Embryonic facial prominence (tissue), 1 donor: ENCODE measurements around the gene CYTH2.

ENCODE experiments used
- DNase-seq: peaks from one replicate; pipeline ENCODE4 v3.0.0-alpha.2; 2016; ENCODE audit errors: extremely low spot score

Gene CYTH2

GRCh38 chr19:48495396-48495795 is 26.2 kb downstream of the CYTH2 start:
- DNase-seq = no peak

- no peak for DNase-seq
These were observed 28.0 kb downstream of the CYTH2 start for GRCh38 chr19:48496959-48497727.

GRCh38 chr19:48497728-48498594 is 28.8 kb downstream of the CYTH2 start:
- no peak for DNase-seq

- no peak for DNase-seq
These were observed 29.6 kb downstream of the CYTH2 start for GRCh38 chr19:48498595-48499311.

- no peak for DNase-seq
These were observed 30.3 kb downstream of the CYTH2 start for GRCh38 chr19:48499316-48500090.

DNA sequence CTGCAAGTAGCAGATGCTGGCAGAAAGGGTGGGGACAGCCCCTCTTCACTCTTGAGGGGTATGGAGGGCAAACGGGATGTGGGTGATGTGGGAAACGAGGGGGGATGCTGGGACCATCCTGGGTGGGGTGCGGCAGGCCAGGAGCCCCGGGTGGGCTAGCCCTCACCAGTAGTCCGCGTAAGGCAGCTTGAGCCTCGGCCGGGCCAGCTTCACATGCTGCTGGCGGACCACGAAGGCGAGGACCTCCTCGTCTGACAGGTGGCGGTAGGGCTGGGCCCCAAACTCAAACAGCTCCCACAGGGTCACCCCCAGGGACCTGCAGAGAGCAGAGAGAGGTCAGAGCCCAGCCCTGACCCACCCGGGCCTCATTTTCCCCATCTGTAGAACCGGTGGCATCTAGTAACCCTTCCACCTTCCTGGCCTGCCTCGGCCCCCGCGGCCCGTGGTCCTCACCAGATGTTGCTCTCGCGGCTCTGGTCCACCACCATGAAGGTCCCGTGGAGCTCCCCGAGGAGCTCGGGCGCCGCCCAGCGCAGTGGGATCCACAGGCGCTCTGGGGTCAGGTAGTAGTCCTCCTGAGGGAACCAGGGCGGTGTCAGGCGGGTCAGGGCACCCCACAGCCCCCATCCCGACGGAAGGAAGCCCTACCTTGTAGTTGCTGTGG is 31.8 kb downstream of the CYTH2 start:
- DNase-seq = no peak

GRCh38 chr19:48501494-48502349 is 32.6 kb downstream of the CYTH2 start:
- DNase-seq = peak; percentile 68

DNA sequence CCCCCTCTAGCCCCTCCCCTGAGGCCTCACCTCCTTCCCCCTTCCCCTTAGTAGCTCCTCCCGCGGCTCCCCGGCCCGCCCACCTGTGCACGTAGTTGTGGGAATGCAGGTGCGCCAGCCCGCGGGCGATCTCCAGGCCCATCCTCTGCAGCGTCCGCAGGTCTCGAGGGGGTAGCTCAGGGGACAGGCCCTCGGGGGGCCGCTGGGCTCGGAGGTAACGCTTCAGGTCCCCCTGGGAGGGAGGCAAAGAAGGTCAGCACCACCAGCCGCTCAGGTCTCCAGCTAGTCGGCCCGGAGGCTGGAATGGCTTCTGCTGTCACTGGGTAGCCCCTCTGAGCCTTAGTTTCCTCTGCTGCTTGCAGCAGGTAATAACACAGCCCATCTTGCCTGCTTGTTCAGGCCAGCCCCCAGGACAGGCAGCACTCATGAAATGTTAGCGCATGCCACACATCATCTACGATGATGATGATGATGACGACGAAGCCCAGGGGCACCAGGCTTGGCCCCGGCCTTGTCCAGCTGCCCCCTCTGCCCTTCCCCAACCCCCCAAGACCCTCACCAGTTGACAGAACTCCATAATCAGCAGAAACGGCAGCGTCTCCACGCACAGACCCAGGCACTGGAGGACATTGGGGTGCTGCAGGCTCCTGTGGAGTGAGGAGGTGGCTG is 33.3 kb downstream of the CYTH2 start:
- no peak for DNase-seq

DNA sequence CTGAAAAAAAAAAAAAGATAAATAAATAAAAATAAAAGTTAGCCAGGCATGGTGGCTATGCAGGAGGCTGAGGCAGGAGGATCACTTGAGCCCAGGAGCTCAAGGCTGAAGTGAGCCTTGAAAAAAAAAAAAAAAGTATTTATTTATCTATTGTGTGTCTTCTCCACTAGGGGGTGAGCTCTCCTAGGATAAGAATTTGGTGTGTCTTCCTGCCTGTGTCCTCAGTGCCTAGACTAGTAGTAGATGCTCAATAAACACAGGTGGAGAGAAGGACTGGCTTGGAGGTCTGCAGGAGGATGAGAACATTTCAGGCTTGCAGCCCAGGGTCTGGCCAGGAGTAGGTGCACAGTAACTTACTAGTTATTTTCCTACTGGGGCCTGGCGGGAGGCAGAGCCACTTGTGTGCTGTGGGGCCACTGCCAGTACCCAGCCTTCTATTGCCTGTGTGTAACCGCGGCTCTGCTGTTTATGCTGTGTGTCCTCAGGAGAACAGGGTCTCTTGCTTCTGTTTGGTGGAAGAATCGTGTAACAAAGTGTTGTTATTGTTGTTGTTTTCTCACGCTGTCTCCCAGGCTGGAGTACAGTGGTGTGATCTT is 37.1 kb downstream of the CYTH2 start:
- no peak for DNase-seq

GRCh38 chr19:48507911-48508439 is 38.8 kb downstream of the CYTH2 start:
- no peak for DNase-seq

DNA sequence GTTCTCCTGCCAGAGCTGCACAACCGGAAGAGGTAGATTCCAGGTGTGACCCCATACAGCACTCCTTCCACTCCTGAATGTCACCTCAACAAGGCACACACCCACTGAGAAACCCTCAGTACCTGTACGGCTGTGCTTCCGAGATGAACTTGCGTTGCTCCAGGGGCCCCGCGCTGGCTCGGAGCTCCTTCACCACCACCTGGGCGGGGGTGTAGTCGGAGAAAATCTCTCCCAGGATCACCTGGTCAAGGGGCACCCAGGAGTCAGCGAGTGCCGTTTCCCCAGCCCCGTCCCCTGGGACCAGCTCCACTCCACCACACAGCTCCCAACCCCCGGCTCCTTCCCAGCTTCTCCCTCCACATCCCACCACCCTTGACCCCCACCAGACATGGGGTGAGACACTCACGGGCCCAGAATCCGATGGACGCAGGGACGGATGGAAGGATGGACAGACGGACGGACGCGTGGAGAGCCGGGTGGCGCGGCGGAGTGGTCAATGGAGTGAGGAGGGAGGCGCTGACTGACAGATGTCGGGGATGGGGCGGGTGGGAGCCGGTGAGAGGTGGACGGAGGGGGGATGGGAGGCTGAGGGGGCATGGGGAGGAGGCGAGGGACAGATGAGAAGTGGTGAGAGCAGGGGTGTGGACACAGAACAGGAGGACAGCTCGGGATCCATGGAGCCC is 39.7 kb downstream of the CYTH2 start:
- no peak for DNase-seq

DNA sequence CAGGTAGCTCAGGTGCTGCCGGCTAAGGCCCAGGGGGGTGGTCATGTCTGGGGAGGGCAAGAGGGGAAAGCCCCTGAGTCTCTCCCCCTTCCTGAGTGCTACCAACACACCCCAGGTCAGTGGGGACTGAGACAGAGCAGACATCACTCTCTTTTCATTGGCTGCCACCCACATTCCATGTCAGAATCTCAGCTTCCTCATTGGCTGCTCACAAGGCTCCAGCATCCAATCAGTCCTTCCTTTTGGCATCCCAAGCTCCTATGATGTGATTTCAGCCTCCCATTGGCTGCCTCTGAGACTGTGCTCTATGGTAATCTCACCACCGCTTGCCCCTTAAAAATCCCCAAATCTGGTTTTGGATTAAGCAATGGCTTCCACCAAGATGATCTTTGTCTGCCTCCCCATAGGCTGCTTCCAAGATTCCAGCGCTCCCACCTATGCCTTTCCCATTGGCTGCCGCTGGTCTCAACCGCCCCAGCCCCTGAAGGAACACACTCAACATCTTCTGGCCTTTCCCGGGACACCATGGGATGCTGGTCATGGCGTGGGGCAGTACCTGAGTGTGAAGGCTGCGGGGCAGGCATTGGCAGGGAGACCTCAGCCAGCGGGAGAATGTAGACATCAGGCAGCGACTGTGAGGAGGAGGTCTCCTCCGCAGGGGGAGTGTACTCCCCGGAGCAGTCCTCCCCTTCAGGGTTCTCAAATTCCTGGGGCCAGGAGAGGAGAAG is 40.5 kb downstream of the CYTH2 start:
- DNase-seq = no peak

DNA sequence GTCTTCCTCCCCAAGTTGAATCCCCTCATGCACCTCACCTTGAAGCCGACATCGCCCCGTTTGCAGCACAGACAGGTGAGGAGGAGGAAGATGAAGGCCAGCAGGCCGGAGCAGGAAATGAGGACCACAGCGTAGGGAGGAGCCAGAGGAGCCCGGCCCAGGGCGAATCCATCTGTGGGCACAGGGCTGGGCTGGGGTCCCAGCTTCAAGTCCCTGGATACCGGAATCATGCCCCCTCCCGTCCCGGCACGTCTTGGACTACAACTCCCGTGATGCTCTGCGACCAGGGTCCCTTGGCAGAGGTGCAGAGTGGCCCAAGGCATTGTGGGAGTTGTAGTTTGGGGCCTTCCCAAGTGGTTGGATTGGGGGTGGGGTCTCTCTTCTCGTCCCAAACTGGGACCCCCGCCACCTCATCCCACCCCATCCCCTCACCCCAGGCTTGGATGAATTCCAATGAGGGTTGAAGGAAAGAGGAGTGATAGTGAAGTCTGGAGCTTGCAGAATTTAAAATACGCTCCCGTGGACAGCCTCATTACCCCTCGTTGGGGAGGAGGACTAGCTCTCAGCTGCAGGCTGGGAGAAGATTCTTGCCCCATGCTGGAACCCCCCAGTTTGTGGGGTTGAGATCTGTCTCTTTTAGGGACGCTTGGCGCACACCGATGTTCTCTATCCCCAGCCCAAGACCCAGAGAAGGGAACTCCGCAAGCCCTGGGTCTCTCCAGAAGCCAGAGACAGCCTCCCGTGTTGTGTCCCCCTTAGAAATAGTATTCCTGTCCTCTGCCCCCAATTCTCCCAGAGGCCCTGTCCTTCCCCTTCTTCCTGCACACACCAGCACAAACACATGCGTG is 41.5 kb downstream of the CYTH2 start:
- no peak for DNase-seq

DNA sequence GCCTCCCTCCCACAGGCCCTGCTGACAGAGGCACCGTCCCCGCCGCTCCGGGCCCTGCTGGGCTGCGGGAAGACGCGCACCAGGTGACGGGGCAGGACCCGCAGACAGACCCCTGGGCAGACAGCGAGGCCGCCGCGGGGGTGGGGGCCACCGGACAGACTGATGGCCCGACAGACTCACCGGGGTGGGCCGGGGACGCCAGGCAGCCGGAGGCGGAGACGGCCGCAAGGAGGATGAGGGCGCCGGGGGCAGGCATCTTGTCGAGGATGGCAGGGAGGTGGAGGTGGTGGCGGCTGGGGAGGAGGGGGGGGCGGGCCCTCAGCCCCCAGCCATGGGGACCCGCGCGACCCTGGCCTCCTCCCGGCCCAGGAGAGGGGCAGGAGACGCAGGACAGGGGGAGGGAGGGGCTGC is 42.2 kb downstream of the CYTH2 start:
- no peak for DNase-seq

- no peak for DNase-seq
These were observed 42.8 kb downstream of the CYTH2 start, which contains the start of gene LMTK3 for GRCh38 chr19:48511800-48512503. TSS of gene LMTK3 (minus strand) at chr19:48511835. CDS start at chr19:48511576, 259 bp downstream.
